Activated naive CD8-positive, alpha-beta T cell treated with anti-CD3 and anti-CD28 coated beads, Interleukin-2, amount 50 U/mL, for 24 hours (primary cell): ENCODE results near the gene SCIN.

ENCODE experiments used
- ATAC-seq: fragments of 150-1000 bp; cut with Tn5 transposase; one replicate; pipeline ENCODE4 v1.10.0; 2021
- DNase-seq: peaks from one replicate; pipeline ENCODE4 v3.0.0; 2021
- H3K27ac Mint-ChIP-seq: one replicate; pipeline ENCODE4 v1.8.0; 2021; ENCODE audit warnings: mild to moderate bottlenecking, mixed read lengths
- H3K27me3 Mint-ChIP-seq: one replicate; pipeline ENCODE4 v1.8.0; 2021; ENCODE audit warnings: mixed read lengths
- H3K36me3 Mint-ChIP-seq: one replicate; pipeline ENCODE4 v1.8.0; 2021; ENCODE audit warnings: low read depth, mixed read lengths
- H3K4me1 Mint-ChIP-seq: one replicate; pipeline ENCODE4 v1.8.0; 2021; ENCODE audit warnings: mixed read lengths
- H3K4me3 Mint-ChIP-seq: one replicate; pipeline ENCODE4 v1.8.0; 2021; ENCODE audit warnings: mild to moderate bottlenecking, moderate library complexity, mixed read lengths
- H3K9me3 Mint-ChIP-seq: one replicate; pipeline ENCODE4 v1.8.0; 2021; ENCODE audit warnings: mixed read lengths

The SCIN gene

DNA sequence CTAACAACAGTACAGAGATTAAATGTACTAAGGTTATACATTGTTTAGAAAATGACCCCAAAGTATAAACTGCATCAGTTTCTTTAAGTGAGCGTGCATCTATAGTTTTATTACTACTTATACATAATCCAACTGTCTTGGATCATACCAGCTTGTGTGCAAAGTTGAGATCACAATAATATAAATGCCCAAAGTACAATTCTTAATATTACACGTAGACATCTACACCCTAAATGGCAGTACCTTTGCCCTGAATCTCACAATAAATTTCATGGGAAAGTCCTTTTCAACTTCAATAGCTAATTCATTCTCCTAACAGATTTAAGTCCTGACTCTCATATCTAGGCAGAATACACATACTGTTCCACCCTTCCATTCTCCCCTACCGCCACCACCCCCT, 11.8 kb downstream of the SCIN start:
- no peak for DNase-seq
- Mint-ChIP-seq H3K27ac (no peak overlapping the region), H3K36me3 (no peaks in the 10 kb centered on the region), H3K9me3 (no peaks in the 10 kb centered on the region), H3K27me3 (peaks cover 10% of the 10 kb centered on the region), H3K4me3 (no peak overlapping the region), H3K4me1 (peaks cover 5% of the 10 kb centered on the region)
- ATAC-seq: no peak

DNA sequence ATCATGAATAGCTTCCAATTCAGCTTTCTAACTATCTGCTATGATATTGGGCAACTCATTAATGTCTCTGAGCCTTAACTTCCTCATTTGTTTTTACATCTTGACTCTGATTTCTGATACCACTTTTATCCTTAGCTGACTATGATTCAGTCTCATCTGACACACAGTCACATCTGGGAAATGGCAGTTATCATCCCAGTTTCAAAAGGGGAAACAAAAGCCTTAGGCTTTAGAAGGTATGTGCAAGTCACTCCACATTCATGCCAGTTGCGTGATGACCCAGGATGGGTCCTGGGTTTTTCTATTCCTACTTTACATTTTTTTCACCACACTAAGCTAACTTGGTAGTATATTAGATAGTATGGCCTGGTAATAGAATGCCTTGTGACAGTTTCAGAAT, 12.7 kb downstream of the SCIN start:
- ATAC-seq (no peak), DNase-seq (no peak)
- H3K36me3 Mint-ChIP-seq: no peaks in the 10 kb centered on the region
- no peak overlapping the region for H3K4me3 Mint-ChIP-seq
- no peak overlapping the region for H3K27ac Mint-ChIP-seq
- H3K9me3 Mint-ChIP-seq: no peaks in the 10 kb centered on the region
- peaks cover 5% of the 10 kb centered on the region for H3K4me1 Mint-ChIP-seq
- peaks cover 12% of the 10 kb centered on the region for H3K27me3 Mint-ChIP-seq

DNA sequence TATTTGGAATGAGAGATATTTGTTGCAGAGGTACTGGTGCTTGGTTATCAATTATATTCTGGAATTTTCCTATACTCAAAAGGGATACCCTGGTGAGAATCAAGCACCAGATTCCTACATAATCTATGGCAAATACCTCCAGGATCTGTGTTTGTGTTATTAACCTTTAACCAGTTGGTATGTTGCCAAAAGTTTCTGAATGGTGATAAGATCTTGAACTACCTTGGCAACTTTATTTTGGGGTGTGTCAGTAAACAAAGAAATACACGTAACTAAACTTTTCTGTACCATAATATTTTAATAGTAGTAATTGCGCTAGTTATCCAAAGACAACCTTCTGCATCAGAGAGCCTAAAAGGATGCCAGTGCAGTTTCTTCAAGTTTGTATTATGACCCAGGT, 13.4 kb downstream of the SCIN start:
- H3K4me1 Mint-ChIP-seq: peaks cover 5% of the 10 kb centered on the region
- no peak for ATAC-seq
- no peaks in the 10 kb centered on the region for H3K9me3 Mint-ChIP-seq

DNA sequence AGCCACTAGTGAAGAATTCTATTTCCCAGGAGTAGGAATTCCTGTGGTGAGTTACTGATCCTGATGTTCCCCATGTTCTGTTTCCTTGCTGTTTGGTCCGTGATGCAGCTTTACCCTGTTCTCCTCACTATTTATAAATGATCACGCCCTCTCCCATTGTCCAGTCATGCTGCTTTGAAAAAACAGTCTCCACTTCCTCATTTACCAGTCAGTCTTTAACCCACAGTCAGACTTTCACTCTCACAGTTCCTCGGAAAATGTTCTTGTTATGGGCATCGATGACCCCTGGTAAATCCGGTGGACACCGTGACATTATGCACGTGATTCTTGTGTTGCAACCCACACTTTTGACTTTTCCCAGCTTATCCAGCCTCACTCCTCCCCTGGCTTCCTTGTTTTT, 14.4 kb downstream of the SCIN start:
- peaks cover 5% of the 10 kb centered on the region for H3K4me1 Mint-ChIP-seq
- H3K9me3 Mint-ChIP-seq: no peaks in the 10 kb centered on the region
- H3K36me3 Mint-ChIP-seq: no peaks in the 10 kb centered on the region
- DNase-seq (no peak), ATAC-seq (no peak)
- no peak overlapping the region for H3K27ac Mint-ChIP-seq
- H3K4me3 Mint-ChIP-seq: no peak overlapping the region
- peaks cover 11% of the 10 kb centered on the region for H3K27me3 Mint-ChIP-seq

More for the DNA sequence above, 13.4 kb downstream of the SCIN start:
- Mint-ChIP-seq H3K4me3 (no peak overlapping the region), H3K27me3 (peaks cover 11% of the 10 kb centered on the region), H3K36me3 (no peaks in the 10 kb centered on the region), H3K27ac (no peak overlapping the region)
- DNase-seq: no peak

DNA sequence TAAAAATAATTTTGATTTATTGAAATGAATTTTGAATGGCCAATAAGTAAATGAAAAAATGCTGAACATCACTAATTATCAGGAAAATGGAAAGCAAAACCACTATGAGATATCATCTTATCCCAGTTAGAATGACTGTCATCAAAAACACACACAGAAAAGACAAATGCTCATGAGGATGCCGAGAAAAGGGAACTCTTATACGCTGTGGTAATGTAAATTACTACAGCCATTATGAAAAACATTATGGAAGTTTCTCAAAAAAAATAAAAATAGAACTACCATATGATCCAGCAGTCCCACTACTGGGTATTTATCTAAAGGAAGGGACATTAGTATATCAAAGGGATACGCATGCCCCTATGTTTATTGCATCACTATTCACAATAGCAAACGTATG, 15.8 kb downstream of the SCIN start:
- no peak for DNase-seq
- no peaks in the 10 kb centered on the region for H3K9me3 Mint-ChIP-seq
- H3K27me3 Mint-ChIP-seq: peaks cover 11% of the 10 kb centered on the region
- H3K27ac Mint-ChIP-seq: no peak overlapping the region
- H3K36me3 Mint-ChIP-seq: no peaks in the 10 kb centered on the region
- no peak for ATAC-seq
- no peak overlapping the region for H3K4me3 Mint-ChIP-seq
- peaks cover 5% of the 10 kb centered on the region for H3K4me1 Mint-ChIP-seq

DNA sequence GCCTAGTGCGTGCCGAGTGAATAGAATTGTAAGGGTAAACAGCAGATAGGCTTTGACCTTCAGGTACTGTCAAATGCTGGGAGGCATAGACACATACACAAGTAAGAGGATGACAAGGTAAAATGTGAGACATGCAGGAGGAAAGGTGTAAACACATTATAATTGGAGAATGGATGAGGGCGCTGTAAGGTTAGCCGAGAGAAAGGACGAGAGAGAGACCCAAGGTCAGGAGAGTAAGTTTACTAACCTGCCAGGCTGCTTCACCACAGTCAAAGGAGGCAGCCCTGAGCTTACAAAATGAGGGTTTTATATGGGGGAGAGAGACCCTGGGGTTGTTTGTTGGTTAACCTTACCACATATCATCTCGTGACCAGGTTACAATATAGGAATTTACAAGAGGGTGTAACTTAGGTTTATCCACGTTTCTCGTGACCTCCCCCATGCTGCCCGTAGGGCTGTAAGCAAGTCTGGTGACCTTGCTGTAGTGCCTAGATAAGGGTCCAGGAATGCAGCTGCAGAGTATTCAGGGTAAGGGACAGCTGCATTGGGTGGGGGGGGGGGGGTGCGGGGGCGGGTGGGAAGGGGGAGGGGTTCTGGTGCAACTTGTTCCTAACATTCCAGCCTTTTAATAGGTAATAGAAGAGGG, 17.9 kb downstream of the SCIN start:
- Mint-ChIP-seq H3K4me3 (no peak overlapping the region), H3K27ac (no peak overlapping the region), H3K4me1 (peaks cover 5% of the 10 kb centered on the region), H3K27me3 (peaks cover 9% of the 10 kb centered on the region), H3K36me3 (no peaks in the 10 kb centered on the region), H3K9me3 (no peaks in the 10 kb centered on the region)
- no peak for DNase-seq
- no peak for ATAC-seq

DNA sequence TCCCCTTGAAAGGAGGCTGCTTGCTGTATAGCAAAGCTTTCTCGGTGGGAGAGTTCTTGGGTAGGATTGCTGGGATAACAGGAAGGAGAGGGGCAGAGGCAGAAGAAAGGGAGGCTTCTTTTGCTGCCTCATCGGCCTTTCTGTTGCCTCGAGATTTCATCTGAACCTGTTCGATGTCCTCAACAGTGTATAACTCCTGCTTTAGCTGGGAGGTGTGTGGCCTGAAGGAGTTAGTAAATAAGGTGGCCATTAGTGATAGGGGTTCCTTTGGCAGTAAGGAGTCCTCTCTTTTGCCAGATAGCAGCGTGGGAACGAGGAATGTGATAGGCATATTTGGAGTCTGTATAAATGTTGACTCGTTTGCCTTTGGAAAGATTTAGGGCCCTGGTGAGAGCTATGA, 20.0 kb downstream of the SCIN start:
- peaks cover 4% of the 10 kb centered on the region for H3K27me3 Mint-ChIP-seq

DNA sequence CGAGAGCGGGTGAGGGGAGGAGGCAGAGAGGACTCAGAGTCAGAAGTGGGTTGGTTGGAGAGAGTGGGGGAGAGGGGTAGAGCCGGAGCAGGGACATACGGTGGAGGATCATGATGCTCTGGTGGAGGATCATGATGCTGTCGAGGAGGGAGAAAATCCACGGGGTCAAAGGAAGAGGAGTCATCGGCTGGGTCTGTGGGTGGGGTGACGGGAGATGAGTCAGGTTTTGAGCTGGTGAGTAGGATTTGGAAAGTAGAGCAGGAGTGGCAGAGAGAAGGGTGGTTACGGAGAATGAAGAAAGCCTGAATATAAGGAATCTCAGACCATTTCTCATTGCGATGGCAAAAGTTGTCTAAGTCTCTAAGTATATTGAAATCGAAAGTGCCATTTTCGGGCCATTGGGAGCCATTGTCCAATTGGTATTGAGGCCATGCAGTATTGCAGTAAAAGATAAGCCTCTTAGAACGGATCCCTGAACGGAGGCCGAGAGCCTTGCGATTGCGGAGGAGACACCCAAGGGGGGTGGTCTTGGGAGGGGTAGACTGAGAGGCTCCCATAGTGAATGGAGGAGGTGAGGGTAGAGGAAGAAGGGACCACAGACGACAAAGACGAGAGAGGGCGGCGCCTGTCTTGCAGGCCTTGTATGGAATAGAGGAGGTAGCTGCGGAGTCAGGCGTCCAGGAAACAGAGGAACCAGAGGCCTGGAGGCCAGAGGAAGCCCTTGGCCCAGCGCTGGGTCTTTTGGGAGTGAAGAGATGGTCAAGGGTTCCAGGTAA, 23.8 kb downstream of the SCIN start:
- DNase-seq (no peak), ATAC-seq (no peak)
- no peaks in the 10 kb centered on the region for H3K36me3 Mint-ChIP-seq
- H3K27ac Mint-ChIP-seq: no peak overlapping the region
- no peaks in the 10 kb centered on the region for H3K4me1 Mint-ChIP-seq
- no peaks in the 10 kb centered on the region for H3K27me3 Mint-ChIP-seq
- H3K4me3 Mint-ChIP-seq: no peak overlapping the region
- no peaks in the 10 kb centered on the region for H3K9me3 Mint-ChIP-seq

More for the DNA sequence above, 20.0 kb downstream of the SCIN start:
- Mint-ChIP-seq H3K4me3 (no peak overlapping the region), H3K36me3 (no peaks in the 10 kb centered on the region), H3K4me1 (no peaks in the 10 kb centered on the region), H3K27ac (no peak overlapping the region), H3K9me3 (no peaks in the 10 kb centered on the region)
- ATAC-seq (no peak), DNase-seq (no peak)

DNA sequence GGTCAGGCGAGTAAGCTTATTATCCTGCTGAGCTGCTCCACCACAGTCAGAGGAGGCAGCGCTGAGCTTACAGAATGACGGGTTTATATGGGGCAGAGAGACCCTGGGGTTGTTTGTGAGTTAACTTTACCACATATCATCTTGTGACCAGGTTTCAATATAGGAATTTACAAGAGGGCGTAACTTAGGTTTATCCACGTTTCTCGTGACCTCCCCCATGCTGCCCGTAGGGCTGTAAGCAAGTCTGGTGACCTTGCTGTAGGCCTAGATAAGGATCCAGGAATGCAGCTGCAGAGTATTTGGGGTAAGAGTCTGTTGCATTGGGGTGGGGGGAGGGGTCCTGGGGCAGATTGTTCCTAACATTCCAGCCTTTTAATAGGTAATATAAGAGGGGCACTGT, 24.6 kb downstream of the SCIN start:
- no peaks in the 10 kb centered on the region for H3K9me3 Mint-ChIP-seq
- no peak for ATAC-seq
- DNase-seq: no peak
- peaks cover 2% of the 10 kb centered on the region for H3K27me3 Mint-ChIP-seq
- H3K27ac Mint-ChIP-seq: no peak overlapping the region
- H3K36me3 Mint-ChIP-seq: no peaks in the 10 kb centered on the region
- H3K4me3 Mint-ChIP-seq: no peak overlapping the region
- no peaks in the 10 kb centered on the region for H3K4me1 Mint-ChIP-seq

DNA sequence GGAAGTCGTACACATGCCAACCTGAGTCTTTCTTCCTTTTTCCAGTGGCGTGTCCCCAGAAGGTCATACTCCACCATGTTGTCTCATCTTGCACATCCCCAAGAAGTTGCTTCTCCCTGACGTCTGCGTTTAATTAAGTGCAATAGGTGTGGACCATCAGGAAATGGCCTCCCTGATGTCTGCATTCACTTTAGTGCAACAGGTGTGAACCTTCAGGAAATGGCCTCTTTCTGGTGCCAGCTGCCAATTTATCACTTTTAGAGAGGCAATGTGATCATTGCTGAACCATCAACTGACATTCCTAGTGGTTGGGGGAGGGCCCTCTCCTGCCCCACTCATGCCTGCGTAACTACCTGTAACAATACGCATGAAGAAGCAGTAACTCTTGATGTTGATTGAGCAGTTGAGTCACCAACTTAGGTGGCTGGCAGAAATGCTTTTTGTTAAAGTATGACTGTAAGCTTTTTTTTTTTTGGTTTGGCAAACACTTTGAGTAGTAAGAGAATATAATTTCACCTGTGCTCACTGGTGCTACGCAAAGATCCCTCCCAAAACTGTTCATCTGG, 25.8 kb downstream of the SCIN start:
- Mint-ChIP-seq H3K4me1 (no peaks in the 10 kb centered on the region), H3K27ac (no peak overlapping the region), H3K4me3 (no peak overlapping the region), H3K9me3 (no peaks in the 10 kb centered on the region), H3K27me3 (peaks cover 2% of the 10 kb centered on the region), H3K36me3 (no peaks in the 10 kb centered on the region)
- DNase-seq (no peak), ATAC-seq (no peak)

DNA sequence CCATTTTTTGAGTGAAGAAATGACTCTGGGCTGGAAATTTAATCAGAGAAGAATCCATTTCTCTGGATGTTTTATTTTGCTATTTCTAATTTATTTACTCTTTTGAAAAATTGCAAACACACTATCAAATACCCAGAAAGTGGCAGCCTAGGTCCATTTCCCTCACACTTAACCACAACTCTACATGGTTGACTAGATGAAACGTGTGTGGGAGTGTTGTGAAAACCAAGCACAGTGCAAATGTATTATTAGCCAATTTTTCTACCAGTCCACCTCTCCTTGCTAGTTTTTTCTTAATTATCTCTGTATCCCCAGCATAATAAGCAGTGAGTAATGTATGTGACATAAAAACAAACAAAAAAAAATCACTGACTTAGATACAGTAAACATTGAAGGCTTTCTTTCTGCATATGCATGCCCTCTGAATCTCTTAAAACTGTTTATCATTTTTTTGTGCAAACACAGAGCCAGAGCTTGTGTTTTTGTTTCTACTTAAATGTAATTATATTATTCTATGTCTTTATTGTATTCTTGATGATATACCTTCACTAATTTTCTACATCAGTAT, 30.9 kb downstream of the SCIN start:
- Mint-ChIP-seq H3K36me3 (no peaks in the 10 kb centered on the region), H3K4me3 (no peak overlapping the region), H3K27me3 (peaks cover 2% of the 10 kb centered on the region), H3K4me1 (no peaks in the 10 kb centered on the region), H3K9me3 (peaks cover 13% of the 10 kb centered on the region), H3K27ac (no peak overlapping the region)
- DNase-seq (no peak), ATAC-seq (no peak)

DNA sequence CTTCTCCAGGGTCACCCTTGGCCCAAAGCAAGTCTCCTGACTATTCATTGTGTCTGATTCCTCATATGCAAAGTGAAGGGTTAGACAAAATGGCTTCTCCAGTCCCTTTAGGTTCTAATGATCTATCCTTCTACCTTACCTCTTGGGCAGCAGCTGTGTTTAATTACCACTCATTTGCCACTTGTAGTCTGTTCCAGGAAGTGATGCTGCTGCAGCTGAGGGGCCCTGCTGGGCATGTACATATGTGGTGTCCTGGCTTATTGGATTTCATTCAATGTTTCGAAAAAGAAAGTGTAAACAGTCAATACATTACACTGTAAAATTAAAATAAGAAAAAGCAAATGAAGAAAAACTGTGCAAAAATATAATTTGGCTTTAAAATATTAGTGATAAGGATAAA, 36.6 kb downstream of the SCIN start:
- ATAC-seq: no peak
- Mint-ChIP-seq H3K9me3 (peaks cover 6% of the 10 kb centered on the region), H3K27me3 (peaks cover 6% of the 10 kb centered on the region), H3K4me3 (no peak overlapping the region), H3K27ac (no peak overlapping the region), H3K36me3 (no peaks in the 10 kb centered on the region), H3K4me1 (no peaks in the 10 kb centered on the region)
- no peak for DNase-seq

DNA sequence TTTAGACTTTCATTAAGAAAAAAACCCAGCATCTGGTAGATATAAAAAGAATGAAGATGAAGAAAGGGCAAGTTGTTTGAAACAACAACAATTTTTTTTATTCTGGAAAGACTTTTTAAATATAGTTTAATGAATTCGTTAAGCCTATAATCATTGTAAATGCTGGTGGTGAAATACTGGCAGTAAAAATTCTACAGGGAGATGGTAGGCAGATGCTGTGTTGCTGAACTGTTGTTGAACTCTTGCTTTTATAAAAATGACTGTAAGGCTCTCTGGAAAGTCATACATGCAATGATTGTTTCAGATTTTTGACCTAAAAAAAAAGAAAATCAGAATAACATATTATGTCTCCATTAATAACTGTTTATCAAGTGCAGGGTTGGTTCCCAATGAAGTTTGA, 39.0 kb downstream of the SCIN start:
- DNase-seq (no peak), ATAC-seq (no peak)
- Mint-ChIP-seq H3K27me3 (peaks cover 7% of the 10 kb centered on the region), H3K4me3 (no peak overlapping the region), H3K36me3 (no peaks in the 10 kb centered on the region), H3K27ac (no peak overlapping the region), H3K4me1 (no peaks in the 10 kb centered on the region), H3K9me3 (no peaks in the 10 kb centered on the region)

DNA sequence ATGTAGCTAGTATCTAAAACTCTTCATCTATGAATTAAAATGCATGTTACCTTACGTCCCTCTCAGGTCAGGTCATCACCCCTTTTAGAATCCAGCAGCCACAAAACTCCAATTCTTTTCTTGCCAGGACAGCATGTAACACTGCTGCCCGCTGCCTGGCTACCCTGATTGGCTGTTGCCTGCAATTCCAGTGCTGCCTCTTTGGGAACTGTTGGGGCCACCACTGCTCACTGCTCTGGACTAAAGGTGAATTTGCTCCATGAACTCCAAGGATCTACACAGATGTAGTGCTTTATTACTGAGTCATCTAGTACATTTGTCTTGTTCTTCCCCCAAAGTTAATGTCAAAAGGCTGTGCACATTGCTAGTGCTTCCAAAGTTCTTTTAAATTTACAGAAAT, 40.4 kb downstream of the SCIN start:
- Mint-ChIP-seq H3K9me3 (no peaks in the 10 kb centered on the region), H3K4me1 (no peaks in the 10 kb centered on the region), H3K27me3 (peaks cover 7% of the 10 kb centered on the region), H3K27ac (no peak overlapping the region), H3K36me3 (no peaks in the 10 kb centered on the region), H3K4me3 (no peak overlapping the region)
- no peak for ATAC-seq
- no peak for DNase-seq

DNA sequence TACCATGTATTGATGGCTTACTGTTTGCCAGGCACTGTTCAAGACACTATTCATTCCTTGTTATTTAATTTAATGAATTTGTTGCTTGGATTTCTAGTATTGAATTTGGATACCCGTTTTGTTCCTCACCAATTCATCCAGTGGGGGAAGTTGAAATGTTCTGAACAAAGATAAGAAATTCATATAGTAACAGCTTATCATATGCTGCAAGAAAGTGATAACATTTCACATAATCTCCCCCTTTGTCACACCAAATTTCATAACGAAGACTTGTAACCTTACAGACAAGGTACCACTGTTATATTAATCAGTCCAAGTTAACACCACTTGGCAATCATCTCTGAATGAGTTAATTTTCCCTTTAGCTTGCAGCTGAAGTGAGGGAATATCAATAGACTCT, 42.1 kb downstream of the SCIN start:
- H3K4me1 Mint-ChIP-seq: no peaks in the 10 kb centered on the region
- H3K27me3 Mint-ChIP-seq: peaks cover 7% of the 10 kb centered on the region
- no peak for ATAC-seq
- no peak overlapping the region for H3K27ac Mint-ChIP-seq
- H3K4me3 Mint-ChIP-seq: no peak overlapping the region
- no peak for DNase-seq
- H3K9me3 Mint-ChIP-seq: no peaks in the 10 kb centered on the region
- H3K36me3 Mint-ChIP-seq: no peaks in the 10 kb centered on the region
